ENCODE data around the gene SNX3.
"Not testable (repeated sequence)": the region's sequence is repeated elsewhere in the genome, so short reads cannot be mapped to it uniquely, and the experiment has no call there.

Gene SNX3

GRCh38 chr6:108260126-108260808 lies 573 bp downstream of the SNX3 start:
- no peak for DNase-seq

- DNase-seq = no peak
These were observed 6.1 kb downstream of the SNX3 start for GRCh38 chr6:108254433-108255410.

DNA sequence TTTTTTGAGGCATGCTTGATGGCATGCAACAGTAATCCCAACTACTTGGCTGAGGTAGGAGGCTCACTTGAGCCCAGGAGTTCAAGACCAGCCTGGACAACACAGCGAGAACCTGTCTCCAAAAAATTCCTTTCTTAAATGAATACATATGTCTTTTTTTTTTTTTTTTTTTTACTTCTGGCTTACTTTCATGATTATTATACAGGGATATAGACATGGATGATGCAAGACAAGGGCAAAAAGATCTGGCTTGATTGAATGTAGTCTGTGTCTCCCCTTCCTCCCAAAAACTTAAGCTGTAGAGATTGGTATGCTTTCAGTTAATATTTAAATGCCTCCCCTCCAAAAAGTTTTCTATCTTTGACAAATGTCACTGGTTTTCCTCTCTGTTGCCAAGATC lies 7.6 kb downstream of the SNX3 start:
- no peak for DNase-seq

- DNase-seq = no peak
These were observed 8.8 kb downstream of the SNX3 start for GRCh38 chr6:108252055-108252454.

- no peak for DNase-seq
These were observed 9.6 kb downstream of the SNX3 start for GRCh38 chr6:108251252-108251651.

- no peak for DNase-seq
These were observed 10.5 kb downstream of the SNX3 start for GRCh38 chr6:108250240-108250866.

GRCh38 chr6:108247965-108248536 lies 12.8 kb downstream of the SNX3 start:
- DNase-seq = no peak

- DNase-seq = not testable (repeated sequence)
These were observed 15.7 kb downstream of the SNX3 start for GRCh38 chr6:108245095-108245494.

DNA sequence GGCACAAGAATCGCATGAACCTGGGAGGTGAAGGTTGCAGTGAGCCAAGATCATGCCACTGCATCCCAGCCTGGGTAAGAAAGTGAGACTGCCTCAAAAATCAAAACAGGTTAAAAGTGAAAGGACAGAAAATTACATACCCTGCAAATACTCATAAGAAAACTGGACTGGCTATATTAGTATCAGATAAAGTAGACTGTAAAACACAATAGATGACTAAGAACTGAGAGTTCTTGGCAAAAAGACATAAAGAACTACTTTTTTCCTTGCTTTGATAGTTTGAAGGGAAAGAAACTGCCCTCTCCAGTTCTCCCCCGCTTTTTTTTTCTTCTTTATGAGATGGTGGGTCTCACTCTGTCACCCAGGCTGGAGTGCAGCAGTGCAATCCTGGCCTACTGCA lies 17.0 kb downstream of the SNX3 start:
- no peak for DNase-seq

DNA sequence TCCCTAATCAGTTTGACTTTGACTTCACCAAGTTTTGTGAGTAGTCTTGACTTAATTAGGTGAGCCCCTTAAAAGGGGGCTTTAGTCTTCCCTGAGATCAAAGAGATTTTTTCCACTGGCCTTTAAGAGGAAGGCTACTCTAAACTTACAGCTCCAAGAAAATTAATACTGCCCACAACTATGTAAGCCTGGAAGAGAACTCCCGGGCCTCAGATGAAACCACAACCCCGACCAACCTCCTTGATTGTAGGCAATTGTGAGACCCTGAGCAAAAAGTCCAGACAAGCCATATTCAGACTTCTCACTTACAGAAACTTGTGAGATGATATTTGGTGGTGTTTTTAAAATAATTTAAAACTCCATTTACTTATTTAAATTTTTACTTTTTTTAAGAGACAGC lies 18.1 kb downstream of the SNX3 start:
- no peak for DNase-seq

DNA sequence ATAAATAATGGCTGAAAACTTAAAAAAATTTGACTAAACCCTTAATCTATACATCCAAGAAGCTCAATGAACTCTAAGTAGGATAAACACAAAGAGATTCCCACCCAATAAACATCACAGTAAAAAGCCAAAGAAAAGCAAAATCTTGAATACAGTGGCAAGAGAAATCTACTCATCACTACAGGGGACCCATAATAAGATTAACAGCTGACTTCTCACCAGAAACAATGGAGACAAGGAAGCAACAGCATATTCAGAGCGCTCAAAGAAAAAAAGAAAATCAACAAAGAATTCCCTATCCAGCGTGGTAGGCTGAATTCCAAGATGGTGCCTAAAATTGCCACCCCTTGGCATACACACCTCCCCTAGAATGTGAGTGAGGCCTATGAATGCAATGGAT lies 18.6 kb downstream of the SNX3 start:
- DNase-seq = no peak

DNA sequence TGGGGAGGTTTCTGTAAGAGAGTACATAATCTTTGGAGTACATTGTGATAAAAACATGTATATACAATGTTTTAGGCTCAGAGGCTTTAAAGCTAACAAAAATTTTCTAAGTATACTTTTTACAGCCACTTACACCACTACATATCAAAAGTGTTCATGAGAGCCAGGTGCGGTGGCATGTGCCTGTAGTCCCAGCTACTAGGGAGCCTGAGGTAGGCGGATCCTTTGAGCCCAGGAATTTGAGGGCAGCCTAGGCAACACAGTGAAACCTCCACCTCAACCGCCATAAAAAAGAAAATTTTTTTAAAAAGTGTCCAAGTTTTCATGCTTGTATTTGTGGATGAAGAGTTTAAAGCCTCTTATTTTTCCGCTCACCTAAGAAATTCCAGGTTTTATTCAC lies 22.5 kb downstream of the SNX3 start:
- no peak for DNase-seq

DNA sequence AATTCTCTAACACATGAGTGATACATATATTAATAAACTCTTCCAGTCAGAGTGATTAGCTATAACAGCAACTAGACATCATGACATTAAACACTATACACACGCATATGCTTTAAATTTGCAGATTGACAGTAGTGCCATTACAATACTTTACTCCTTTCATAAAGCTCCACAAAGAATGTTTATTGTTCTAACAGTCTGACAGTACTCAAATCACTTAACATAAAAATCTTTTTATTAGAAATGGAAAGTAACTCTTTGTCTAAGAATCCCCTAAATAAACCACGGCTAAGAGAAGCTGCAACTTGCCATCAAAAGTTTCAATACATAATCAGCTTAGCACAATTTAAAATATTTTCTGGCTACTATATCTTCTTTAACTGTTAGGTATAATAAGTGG lies 24.0 kb downstream of the SNX3 start:
- DNase-seq = no peak

- no peak for DNase-seq
These were observed 25.7 kb downstream of the SNX3 start for GRCh38 chr6:108235127-108235526.

- no peak for DNase-seq
These were observed 32.4 kb downstream of the SNX3 start for GRCh38 chr6:108228416-108228815.

DNA sequence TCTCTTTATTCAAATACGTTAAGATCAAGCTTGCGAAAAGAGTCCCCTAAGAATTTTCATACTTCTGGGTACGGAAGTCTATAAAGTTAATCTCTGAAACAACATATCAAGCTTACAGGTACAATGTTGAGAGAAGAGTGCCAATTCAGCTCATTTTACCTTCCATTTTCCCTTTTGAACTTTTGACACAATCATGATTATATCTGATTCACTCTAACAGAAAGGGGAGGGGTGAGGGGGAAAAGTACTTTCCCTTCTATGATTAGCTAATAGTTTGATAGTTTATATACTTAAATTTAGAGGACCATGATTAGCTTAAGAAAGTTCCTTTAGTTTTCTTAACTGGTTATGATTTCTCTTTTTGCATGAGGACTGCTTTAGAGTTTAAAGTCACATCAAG lies 33.5 kb downstream of the SNX3 start:
- DNase-seq = no peak

- DNase-seq = no peak
These were observed 38.3 kb downstream of the SNX3 start for GRCh38 chr6:108222504-108222903.

GRCh38 chr6:108222064-108222463 lies 38.8 kb downstream of the SNX3 start:
- no peak for DNase-seq

DNA sequence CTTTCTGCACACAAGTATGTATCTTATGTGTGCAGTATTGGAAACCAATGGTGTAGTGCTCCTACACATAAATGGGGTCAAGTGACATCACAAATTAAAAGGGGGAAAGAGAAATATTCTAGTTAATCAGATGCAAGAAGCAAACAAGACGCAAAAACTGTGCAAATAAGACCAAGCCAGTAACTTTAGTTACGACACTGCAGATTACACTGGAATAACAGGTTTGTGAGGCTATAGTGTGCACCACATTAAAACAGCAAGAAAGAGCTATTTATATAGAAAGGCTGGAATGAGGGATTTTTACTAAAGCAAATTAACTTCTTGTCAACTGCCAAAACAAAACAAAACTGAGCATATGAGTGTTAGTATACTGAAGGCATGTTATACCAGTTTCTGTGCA lies 49.2 kb downstream of the SNX3 start:
- DNase-seq = no peak

GRCh38 chr6:108210556-108210955 lies 50.3 kb downstream of the SNX3 start:
- no peak for DNase-seq

DNA sequence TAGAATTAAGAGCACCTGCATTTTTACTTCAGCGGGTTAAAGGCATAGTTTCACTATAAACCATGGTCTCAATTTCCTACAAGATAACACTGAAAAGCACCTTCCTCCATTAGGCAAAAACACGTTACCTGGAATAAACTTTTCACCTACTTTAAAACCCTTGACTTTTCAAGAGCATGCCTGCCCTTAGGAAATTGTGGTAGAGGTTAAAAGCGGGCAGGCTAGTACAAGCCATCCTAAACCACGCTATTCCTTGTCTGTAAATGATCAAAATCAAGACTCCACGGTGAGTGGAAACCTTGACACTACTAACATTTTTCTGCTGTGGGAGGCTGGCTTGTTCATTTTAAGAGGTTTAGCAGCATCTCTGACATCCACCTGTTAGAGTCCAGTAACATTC lies 51.1 kb downstream of the SNX3 start:
- no peak for DNase-seq

GRCh38 chr6:108207013-108207412 lies 53.8 kb downstream of the SNX3 start:
- no peak for DNase-seq

All from kidney glomerular epithelial cell (primary cell).